Globus pallidus (tissue), 1 donor: ENCODE measurements around the gene KCNAB1.
A peak's percentile ranks its signal among the peaks of the same experiment; 100 is the strongest.
"Not testable (repeated sequence)": the region's sequence is repeated elsewhere in the genome, so short reads cannot be mapped to it uniquely, and the experiment has no call there.

Source experiments
- DNase-seq: peaks from one replicate; pipeline ENCODE4 v3.0.0-alpha.2; 2015; ENCODE audit warnings: low spot score

The KCNAB1 gene

GRCh38 chr3:156539051-156539450 is 418.7 kb downstream of the KCNAB1 start:
- DNase-seq, result no peak

- no peak for DNase-seq
Observed at GRCh38 chr3:156539802-156540201, 419.4 kb downstream of the KCNAB1 start.

- no peak for DNase-seq
Observed at GRCh38 chr3:156542101-156543042, 422.0 kb downstream of the KCNAB1 start.

GRCh38 chr3:156543043-156543555 is 422.7 kb downstream of the KCNAB1 start:
- no peak for DNase-seq

- DNase-seq, result no peak
Observed at GRCh38 chr3:156547637-156548036, 427.3 kb downstream of the KCNAB1 start.

- DNase-seq, result no peak
Observed at GRCh38 chr3:156548041-156548687, 427.8 kb downstream of the KCNAB1 start.

- DNase-seq, result no peak
Observed at GRCh38 chr3:156548902-156549301, 428.5 kb downstream of the KCNAB1 start.

GRCh38 chr3:156551261-156551660 is 430.9 kb downstream of the KCNAB1 start:
- DNase-seq, result no peak

- DNase-seq, result no peak
Observed at GRCh38 chr3:156551746-156552145, 431.4 kb downstream of the KCNAB1 start.

GRCh38 chr3:156552973-156553372 is 432.6 kb downstream of the KCNAB1 start:
- no peak for DNase-seq

GRCh38 chr3:156553705-156554356 is 433.5 kb downstream of the KCNAB1 start:
- no peak for DNase-seq

GRCh38 chr3:156554515-156554841 is 434.1 kb downstream of the KCNAB1 start:
- no peak for DNase-seq

- peak; percentile 99 for DNase-seq
Observed at GRCh38 chr3:156554842-156555687, 434.7 kb downstream of the KCNAB1 start, which contains the start of gene SSR3. TSS of gene SSR3 (minus strand) at chr3:156555117. CDS start at chr3:156555089, 28 bp downstream.

GRCh38 chr3:156558389-156558788 is 438.0 kb downstream of the KCNAB1 start:
- DNase-seq, result no peak

GRCh38 chr3:156559321-156559720 is 438.9 kb downstream of the KCNAB1 start:
- no peak for DNase-seq

- DNase-seq, result no peak
Observed at GRCh38 chr3:156561533-156561932, 441.2 kb downstream of the KCNAB1 start.

GRCh38 chr3:156562486-156562885 is 442.1 kb downstream of the KCNAB1 start:
- not testable (repeated sequence) for DNase-seq

GRCh38 chr3:156563900-156564682 is 443.7 kb downstream of the KCNAB1 start:
- no peak for DNase-seq

- DNase-seq, result not testable (repeated sequence)
Observed at GRCh38 chr3:156569016-156569415, 448.6 kb downstream of the KCNAB1 start.

- not testable (repeated sequence) for DNase-seq
Observed at GRCh38 chr3:156569881-156570280, 449.5 kb downstream of the KCNAB1 start.

- DNase-seq, result peak; percentile 38
Observed at GRCh38 chr3:156575641-156576040, 455.3 kb downstream of the KCNAB1 start.
